IPS DF 19.7 (cell line): ENCODE results near the gene SYTL5.
A peak's percentile ranks its signal among the peaks of the same experiment; 100 is the strongest.

Experiments
- DNase-seq: peaks from one replicate; pipeline ENCODE4 v3.0.0-alpha.2; 2013; ENCODE audit warnings: low read depth, low spot score

Gene SYTL5

DNA sequence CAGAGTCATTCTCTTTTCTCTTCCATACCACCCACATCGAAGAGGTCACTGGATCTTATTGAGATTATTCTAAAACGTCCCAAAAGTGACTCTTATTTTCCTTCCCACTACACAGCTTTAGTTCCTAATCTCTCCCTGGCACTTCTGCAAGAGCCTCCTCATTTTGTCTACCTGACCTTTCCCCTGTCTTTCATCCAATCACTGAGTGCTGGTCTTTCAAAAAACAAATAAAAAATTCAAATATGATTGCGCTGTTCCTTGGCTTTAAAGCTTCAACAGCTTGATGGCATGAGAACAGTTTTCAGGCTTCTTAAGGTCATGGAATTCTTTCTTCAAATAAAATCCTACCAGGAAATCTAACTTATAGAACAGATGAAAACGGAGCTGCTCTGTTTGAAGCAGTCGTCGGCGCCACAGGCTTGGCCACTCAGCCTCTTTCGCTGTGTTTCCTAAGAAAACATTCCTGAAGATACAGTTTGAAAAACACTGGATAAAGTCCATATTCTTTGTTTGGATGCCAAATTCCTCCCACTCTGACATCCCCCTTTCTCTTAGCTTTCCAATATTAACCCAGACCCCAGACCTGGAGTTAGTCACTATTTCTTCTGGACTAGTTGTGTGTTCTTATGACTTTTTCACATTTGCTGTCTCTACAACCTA is 12.5 kb downstream of the SYTL5 start:
- DNase-seq = no peak

DNA sequence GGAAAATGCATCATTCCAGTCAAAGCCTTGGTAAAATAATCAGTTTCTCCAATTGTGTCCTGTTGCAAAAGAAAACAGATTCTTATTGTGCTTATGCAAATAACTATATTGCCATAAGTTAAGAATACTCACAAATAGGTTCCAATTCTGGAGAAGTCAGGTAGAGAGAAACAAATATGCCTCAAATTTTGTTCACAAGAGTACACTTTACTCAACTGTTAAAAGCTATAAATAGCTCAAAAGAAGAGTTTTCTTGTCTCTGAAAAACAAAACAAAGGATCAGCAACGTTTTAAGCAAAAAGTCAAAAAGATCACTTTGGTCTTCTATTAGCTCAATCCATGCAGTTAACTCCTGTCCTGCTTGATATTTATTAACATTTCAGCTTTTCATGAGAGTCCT is 21.9 kb downstream of the SYTL5 start:
- no peak for DNase-seq

DNA sequence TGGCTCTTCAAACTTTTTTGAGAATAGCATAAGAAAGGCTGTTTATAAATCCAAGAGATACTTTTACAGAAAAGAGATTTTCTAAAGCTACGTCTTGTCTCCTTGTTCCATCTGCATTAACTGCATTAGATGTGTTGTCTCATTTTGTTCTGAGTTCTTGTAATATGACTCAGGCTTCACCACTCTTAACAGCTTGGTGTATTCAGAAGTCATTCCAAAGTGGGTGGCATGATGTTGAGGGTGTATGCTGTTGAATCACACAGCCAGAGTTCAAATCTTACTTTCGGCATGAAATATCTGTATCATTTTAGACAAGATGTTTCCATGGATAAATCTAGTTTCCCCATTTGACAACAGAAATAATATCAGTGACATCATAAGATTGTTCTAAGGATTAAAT is 30.1 kb downstream of the SYTL5 start:
- DNase-seq = no peak

DNA sequence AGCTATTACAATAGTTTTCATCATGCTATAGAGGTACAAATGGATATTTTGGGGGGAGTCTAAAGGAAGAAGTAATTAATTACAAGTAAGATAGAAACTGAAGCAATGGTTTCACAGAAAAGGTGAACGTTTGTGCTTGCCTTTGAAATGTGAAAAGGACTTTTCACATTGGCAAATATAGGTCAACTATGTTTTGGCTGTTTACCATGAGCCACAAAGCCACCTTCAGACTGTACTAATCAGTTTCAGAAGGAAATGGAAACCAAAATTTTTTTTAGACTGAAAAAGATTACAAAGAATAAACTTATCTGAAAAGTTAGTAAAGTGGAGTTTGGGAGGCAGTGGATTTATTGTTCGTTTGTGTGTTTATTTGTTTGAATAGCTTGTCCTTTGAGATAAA is 32.1 kb downstream of the SYTL5 start:
- no peak for DNase-seq

DNA sequence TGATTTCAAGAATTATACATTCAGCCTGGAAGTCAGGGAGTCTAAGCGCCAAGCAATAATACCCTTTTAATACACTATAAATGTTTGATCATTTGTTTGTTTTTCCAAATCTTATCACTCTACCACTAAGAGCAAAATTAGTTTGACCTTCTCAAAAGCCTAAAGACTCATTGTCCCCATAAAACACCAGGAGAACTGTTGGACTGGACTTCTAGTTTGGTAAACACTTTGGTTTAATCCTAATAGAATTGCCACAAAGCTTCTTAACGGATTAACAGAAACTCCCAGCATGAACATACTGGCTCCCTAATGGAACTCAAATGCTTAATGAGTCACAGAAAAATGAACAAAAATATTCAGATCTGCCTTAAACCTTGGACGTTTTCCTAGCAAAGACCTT is 34.9 kb downstream of the SYTL5 start:
- no peak for DNase-seq

DNA sequence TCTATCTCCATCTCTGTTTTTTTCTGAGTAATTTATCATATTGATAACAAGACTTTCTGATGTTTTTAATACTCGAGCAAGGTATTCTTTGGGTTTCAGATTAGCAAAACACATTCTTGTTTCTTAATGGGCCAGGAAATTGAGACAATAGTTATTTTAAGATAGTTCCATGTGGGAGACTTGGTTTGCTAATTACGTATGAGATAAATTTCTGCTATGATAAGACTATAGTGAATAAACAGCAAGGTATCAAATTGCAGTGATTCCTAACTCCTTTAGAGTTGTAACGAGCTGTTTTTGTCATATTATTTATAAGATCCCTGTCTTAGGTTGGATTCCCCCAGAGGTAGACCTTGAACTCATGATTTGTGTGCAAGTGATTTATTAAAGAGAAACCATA is 38.3 kb downstream of the SYTL5 start:
- no peak for DNase-seq

DNA sequence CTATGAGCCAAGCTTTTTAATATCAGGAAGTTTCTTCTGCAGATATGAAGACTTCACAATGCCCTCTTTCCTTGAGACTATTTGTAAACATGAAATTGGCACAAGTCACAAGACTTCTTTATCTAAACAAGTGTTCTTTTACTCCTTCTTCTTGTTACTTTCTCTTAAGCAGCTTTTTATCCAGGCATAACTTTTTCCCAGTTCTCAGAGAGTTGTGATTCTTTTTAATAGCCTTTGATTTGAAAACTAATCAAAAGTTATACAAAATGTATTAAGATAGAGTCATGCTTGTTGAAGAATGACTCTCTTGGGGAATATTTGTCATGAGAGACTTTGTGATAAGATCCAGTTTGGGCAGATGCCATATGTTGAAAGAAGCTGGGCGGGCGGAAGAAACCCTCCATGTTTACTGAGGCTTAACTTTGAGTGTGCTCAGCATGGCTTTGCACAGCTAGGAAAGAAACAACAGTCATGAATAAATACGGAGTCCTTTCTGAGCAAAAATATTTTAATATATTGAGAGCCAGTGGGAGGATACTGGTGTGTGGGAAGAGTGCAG is 39.3 kb downstream of the SYTL5 start:
- no peak for DNase-seq

DNA sequence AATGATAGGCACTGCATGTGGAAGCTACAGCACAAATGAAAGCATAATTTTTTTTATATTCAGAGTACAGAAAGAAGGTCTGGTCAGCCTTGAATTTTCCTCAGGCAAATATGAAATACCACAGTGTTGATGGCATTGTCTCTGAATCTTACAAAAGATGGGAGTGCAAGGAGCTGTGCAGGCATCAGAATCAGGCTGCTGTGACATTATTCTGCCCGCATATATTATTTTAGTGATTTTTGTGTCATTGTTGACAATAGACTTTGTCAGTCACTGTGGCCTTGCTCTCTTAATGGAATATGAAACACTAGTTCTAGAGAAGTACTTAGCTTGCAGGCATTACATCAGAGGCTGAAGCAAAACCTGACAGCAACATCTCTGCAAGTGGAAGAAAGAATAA is 42.5 kb downstream of the SYTL5 start:
- no peak for DNase-seq

DNA sequence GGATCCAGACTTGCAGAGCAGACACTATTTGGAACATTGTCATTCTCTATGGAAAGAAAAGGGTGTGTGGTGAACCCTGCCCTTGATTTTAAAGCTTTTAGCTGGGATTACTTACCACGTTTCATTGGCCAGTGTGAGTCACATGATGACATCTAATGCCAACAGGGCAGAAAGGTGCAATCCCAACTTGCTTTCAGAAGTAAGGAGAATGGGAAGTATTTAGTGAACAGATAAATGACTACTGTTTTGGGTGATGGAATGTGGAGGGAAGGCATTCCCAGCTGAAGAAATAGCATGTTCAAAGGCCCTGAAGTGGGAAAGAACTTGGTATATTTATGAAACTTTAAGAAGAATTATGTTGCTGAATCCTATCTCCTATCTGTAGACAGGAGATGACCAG is 44.5 kb downstream of the SYTL5 start:
- no peak for DNase-seq

DNA sequence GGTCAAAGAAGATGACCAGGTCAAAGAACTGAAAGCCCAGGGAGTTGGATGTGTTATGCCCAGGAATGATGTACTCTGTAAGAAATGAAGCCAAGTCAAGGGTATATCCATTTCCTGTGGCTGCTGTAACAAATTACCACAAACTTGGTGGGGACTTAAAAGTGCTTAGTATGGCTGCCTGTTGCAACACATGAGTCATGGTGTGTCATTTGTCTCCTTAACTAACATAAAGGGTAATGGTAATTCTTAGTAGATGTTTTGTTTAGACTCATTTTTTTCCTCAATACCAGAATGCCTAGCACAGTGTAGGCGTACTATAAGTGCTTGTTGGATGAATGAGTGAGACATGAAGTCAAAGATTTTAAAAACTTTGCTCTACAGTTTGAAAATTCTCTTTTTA is 45.7 kb downstream of the SYTL5 start:
- DNase-seq = no peak

DNA sequence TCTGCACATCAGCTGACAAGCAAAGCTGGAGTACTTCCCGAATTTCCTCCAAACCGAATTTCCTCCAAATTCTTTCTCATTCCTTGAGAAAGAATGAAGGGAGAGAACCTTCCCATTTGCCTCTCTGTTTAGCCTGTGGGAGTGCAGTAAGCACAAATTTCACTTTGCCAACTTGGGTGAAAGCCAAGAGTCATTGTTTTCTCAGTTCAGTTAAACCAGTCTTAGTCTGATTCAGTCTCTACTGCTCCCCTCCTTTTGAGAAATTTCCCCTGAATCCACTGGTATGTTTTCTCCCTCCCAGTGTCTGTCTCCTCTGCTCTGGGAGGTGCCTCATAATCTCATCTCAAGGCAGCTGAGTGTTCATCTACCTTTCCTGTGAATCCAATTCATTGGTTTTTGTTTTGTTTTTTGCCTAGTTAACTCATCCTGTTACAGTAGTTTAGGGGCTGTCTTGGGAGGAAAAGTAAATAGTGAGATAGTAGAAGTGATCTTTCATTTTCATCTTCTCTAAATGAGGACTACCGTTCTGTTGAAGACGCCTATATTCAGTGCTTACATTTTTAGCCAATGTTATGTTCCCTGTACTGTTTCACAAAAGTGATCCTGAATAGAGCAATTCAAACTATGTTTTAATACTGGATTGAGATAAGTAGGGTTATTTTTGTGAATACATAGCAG is 49.0 kb downstream of the SYTL5 start:
- DNase-seq = no peak

DNA sequence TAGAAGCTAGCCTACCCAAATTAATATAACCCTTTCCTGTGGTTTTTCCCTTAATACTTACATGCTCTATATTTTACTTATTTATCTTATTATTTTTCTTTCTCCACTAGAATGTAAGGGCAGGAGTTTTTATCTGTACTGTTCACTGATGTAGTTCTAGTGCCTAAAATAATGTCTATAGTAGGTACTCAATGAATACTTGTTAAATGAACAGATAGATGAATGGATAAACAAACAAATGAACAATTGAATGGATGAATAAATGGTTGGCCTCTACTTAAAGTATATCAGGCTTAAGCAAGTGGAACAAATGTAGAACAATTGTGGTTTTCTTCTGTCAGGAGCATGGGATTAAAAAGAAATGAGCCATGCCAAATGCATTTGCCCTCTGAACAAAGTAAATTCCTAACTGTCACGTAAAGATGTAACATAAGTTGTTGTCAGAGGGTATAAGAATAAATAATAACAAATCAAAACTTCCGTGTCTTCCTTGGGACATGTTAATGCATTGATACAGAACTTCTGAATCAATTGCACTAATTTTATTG is 54.1 kb downstream of the SYTL5 start:
- no peak for DNase-seq

DNA sequence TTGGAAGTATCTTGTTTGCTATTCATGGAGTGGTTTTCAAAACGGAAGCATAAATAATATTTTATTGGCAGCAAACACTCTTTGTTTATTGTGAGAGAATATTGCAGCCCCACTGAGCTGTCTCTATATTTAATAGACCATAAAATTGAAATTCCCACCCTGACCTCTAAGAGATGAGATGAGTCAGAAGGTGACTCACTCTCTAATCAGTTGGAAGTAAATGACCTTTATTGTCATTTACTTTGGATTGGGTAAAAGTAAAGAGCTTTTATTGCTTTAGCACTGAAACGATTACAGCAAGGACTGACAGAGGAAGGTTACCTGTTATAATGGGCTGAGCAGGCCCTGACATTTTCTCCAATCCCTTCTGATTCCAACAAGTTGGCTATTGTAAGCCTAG is 55.0 kb downstream of the SYTL5 start:
- peak; percentile 1 for DNase-seq

DNA sequence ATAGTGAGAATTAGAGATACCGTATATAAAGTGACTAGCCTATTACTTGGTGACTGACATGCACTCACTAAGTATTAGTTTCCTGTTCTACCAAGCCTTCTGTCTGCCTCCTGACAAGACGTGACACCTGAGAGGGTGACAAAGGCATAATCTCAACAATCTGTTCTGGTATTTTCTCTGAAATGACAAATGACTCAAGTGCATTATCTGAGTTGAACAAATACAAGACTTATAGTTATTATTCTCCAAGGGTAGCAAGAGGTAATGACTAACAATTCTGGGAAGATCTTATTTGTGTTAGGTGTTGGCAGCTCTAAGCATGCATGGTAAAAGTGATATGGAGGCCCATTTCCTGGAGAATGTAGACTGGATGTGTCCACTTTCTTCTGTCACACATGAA is 60.6 kb downstream of the SYTL5 start:
- no peak for DNase-seq

DNA sequence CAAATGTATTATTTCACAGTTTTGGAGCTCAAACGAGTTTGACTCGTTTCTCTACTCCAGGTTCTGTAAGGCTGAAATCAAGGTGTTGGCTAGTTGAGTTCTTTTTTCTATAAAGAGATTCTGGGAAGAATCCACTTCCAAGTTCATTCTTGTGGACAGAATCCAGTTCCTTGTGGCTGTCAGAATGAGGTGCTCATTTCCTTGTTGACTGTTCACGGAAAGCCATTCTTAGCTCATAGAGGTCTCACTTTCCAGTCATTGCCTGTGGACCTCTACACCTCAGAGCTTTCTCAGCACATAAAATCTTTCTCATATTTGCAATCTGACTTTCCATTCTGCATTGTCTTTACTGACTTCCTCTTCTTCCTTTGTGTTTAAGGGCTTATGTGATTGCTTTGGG is 62.9 kb downstream of the SYTL5 start:
- no peak for DNase-seq

DNA sequence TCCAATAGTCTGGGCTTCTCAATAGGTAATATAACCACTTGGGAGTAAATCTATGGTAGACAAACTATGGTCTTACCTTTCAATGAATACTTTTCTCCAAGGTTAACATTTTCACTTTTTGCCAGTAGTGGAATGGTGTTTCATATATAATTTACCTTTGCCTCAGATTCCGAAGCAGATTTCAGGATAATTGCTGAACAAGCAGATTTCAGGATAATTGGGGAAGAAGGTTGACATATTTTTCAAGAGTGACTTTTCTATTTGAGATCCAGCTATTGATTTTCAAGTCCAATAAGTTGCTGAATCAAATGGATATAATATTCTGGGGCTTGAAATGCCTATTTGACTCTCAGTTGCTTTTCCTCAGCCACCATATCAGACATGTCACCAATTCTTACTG is 63.6 kb downstream of the SYTL5 start:
- no peak for DNase-seq

DNA sequence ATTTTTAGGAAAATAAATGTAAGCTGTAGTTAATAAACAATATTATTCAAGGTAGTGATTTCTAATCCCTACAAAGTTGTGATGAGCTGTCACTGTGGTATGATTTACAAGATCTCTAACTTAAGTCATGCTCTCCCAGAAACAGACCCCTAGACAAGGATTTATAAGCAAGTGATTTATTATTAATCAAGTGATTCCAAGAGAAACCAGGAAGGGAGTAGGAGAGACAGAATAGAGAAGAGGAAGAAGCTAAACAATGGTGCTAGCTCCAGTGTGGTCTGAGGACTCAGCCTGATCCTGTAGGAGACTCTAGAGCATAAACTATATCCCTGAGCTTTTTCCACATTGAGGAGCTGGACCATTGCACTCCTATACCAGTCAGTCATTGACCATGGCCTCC is 73.1 kb downstream of the SYTL5 start:
- DNase-seq = no peak

DNA sequence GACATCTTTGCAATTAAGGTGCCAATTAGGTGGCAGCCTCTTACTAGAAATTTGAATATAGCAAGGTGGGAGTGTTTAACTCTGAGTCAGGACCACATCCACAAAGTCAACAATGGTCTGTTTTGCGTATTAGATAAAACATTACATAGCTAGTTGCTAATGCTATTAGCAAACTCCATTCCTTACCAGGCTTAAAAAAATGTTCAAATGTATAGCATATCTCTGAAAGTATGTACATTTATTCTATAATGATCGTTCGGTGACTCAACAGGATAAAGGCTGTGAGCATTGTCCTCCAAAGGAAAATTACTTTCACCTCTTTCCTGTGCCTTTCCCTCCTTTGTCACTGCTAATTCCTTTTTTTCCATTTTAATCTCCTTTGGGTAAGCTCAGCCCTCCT is 74.5 kb downstream of the SYTL5 start:
- no peak for DNase-seq

DNA sequence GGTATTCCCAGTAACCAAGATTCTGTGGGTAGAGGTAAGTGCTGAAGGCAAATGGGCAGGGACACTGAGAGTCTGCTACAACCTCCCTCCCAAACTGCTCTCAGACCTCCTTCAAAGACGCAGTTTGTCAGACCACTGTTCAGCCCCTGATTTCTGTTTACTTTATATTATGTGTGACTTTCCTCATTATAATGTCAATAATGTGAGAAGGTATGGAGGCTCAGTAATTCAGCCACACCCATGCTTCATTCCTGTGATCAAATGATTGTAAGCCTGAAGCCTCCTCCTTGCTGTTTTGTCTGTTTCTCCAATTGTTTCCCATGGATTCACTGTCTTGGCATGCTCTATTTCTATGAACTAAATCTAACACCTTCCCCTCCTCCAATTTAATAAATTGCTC is 75.6 kb downstream of the SYTL5 start:
- no peak for DNase-seq

DNA sequence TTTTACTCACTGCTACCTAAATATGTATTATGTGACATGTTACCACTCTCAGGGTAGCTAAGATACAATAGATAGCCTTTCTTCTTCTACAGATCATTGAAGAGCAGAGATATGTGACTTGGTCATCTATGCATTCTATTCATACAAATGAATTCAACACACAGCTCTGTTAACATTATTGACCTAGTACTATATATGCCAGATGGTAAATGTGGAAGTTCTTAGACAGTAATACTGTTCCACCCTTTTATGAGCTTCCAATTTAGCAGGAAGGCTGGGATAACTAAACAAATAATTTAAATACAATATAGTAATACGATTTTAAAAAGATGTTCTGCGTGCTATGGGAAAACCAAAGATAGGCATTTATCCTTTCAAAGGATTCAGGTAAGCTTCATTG is 76.0 kb downstream of the SYTL5 start:
- DNase-seq = no peak

DNA sequence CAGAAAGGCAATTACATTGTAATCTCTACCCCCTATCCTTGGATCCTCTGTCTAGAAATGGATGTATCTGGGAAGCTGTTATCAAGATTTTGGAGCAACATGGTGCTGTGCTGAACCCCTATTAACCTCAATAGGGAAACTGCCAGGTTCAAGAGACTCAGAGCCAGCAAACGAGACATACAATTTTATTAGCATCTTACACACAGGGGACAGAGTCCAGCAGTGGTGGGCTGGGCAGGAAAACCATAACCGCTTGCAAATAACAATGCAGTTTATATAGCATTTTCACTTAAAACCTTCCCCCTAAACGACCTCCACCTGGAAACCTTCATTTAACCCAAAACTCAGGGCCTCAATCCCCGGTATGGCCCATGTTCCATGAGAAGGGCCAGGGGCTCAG is 79.5 kb downstream of the SYTL5 start:
- no peak for DNase-seq

DNA sequence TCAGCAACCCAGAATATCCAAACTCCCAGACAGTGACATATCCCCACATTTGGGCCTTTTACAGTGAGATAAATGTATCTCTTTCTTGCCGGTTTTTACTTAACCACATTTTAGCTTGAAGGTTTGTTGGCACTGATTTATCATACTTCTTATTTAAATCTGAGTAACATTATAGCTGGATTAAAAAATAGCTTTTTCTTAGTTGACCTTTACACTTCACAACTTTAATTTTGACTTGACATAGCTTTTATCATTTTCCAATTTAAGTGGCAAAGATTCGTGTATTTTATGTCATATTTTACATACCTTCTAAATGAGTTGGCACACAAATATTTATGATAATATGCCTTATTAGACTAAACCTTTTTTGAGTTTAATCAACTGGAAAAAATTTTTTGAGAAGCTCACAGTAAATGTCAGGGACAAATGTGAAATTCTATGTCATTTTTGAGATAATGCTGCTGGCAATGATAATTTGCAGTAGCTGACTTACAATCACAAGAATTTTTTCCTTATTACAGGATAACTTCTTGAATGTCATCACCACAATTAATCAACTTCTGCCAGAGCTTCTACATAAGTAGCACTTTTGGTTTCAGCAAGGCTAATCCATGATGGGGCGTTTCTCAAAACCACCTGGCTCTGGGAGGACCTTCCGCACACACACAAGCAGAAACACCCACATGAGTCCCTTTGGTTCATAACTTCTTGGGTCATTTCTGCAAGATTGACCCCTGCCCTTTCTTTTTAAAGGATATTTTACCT is 80.3 kb downstream of the SYTL5 start:
- DNase-seq = no peak

DNA sequence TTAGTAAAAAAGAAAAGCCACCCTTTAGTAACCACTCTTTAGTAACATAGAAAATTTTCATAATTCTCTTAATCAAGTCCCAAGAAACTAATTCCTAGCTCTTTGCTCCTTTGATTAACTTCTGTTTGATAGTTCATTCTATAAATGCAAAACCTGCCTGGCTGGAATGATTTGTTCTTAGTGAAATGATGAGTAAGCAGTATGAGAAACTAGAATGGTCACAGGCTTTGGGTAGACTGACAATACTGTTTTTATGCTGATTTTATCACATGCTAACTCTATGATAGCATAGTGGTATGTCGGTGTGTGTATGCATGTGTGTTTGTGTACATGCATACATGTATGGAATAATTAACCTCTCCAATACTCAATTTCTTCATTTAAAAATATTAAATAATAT is 81.2 kb downstream of the SYTL5 start:
- DNase-seq = no peak
